B cell (primary cell): ENCODE measurements around the gene STAG1.

Experiments used
- EZH2 ChIP-seq: IDR thresholded peaks from 2 replicates; pipeline ENCODE4 v1.6.1; 2012; ENCODE audit warnings: borderline replicate concordance, low read depth, mild to moderate bottlenecking, moderate library complexity, low read length; ENCODE audit not compliant: insufficient read depth, poor library complexity, severe bottlenecking
- TF ChIP-seq, protein P1 (sequence below): fragments of 200-600 bp; IDR thresholded peaks from one replicate; pipeline ENCODE4 v1.8.0; 2022; ENCODE audit warnings: antibody characterized with exemption, mild to moderate bottlenecking

DNA sequence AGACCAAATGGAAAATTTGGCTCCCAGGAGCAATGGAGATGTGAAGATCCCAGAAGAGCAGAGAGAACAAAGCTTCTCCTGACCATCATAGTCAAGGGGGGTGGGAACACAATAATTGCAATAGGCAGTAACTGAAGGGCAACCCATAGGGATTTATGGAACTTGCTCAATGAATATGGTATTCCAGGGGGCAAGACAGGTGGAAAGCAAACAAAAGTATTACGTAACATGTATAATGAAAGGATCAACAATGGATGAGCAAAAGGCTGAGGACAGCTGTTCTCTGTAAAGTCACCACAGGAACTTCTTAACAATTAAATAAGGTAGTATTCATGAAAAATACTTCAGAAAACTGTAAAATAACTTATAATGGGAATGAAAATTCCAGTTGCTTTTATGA, 275.9 kb downstream of the STAG1 start:
- TF ChIP-seq, protein P1, sequence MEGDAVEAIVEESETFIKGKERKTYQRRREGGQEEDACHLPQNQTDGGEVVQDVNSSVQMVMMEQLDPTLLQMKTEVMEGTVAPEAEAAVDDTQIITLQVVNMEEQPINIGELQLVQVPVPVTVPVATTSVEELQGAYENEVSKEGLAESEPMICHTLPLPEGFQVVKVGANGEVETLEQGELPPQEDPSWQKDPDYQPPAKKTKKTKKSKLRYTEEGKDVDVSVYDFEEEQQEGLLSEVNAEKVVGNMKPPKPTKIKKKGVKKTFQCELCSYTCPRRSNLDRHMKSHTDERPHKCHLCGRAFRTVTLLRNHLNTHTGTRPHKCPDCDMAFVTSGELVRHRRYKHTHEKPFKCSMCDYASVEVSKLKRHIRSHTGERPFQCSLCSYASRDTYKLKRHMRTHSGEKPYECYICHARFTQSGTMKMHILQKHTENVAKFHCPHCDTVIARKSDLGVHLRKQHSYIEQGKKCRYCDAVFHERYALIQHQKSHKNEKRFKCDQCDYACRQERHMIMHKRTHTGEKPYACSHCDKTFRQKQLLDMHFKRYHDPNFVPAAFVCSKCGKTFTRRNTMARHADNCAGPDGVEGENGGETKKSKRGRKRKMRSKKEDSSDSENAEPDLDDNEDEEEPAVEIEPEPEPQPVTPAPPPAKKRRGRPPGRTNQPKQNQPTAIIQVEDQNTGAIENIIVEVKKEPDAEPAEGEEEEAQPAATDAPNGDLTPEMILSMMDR = no peak
- no peak for TF ChIP-seq EZH2
